Endothelial cell (in vitro differentiated cells): ENCODE measurements around the gene CELA2A. TPM values are rescaled to one million over a fixed set of nuclear protein-coding genes. Genes with fewer than 3 reads are reported as not detected.
"Not testable (repeated sequence)": the region's sequence is repeated elsewhere in the genome, so short reads cannot be mapped to it uniquely, and the experiment has no call there.

Experiments used
- DNase-seq: peaks from one replicate; pipeline ENCODE4 v3.0.0; 2021; ENCODE audit warnings: low spot score
- H3K27ac Mint-ChIP-seq: one replicate; pipeline ENCODE4 v1.8.0; 2021; ENCODE audit warnings: mixed read lengths, inconsistent platforms; ENCODE audit not compliant: unreplicated experiment
- H3K27me3 Mint-ChIP-seq: one replicate; pipeline ENCODE4 v1.8.0; 2021; ENCODE audit warnings: mild to moderate bottlenecking, moderate library complexity, mixed read lengths, inconsistent platforms; ENCODE audit not compliant: unreplicated experiment
- H3K36me3 Mint-ChIP-seq: one replicate; pipeline ENCODE4 v1.8.0; 2021; ENCODE audit warnings: mild to moderate bottlenecking, low read depth, mixed read lengths, inconsistent platforms; ENCODE audit not compliant: unreplicated experiment
- H3K4me1 Mint-ChIP-seq: one replicate; pipeline ENCODE4 v1.8.0; 2021; ENCODE audit warnings: mild to moderate bottlenecking, mixed read lengths, inconsistent platforms; ENCODE audit not compliant: unreplicated experiment
- H3K4me3 Mint-ChIP-seq: one replicate; pipeline ENCODE4 v1.8.0; 2021; ENCODE audit warnings: mild to moderate bottlenecking, mixed read lengths, inconsistent platforms; ENCODE audit not compliant: unreplicated experiment
- H3K9me3 Mint-ChIP-seq: one replicate; pipeline ENCODE4 v1.8.0; 2021; ENCODE audit warnings: mixed read lengths, inconsistent platforms; ENCODE audit not compliant: unreplicated experiment
- total RNA-seq: library from RNA; stranded (reverse); fragmentation: NEBNext Ultra II Directional; extraction: Animal tissue kit (Norgen Biotek cat#: 25700); gene quantifications from one replicate; pipeline ENCODE4 v1.2.1, GENCODE V29; 2021; ENCODE audit not compliant: unreplicated experiment
- TF ChIP-seq, protein P1 (sequence below): fragments of 200-600 bp; sonication (generic); IDR thresholded peaks from one replicate; pipeline ENCODE4 v1.5.0; 2021; ENCODE audit warnings: antibody characterized with exemption; ENCODE audit not compliant: unreplicated experiment

The CELA2A gene
- total RNA-seq, 1 donor from 2014 or later, result not detected

DNA sequence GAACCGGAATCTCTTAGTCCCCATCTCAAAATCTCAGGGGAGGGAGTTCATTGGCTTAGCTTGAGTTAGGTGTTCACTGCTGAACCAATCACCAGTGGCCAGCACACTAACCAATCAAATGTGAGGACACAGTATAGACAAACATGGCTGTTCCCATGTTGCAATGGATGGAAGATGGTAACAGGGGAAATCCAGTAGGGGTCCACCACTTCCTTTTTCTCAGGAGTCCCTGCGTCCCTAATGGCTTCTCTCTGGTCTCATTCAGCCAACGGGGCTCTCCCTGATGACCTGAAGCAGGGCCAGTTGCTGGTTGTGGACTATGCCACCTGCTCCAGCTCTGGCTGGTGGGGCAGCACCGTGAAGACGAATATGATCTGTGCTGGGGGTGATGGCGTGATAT is 29.1 kb downstream of the CELA2A start:
- DNase-seq, result no peak
- Mint-ChIP-seq H3K9me3 (no peaks in the 10 kb centered on the region), H3K36me3 (peaks cover 4% of the 10 kb centered on the region), H3K27me3 (no peaks in the 10 kb centered on the region), H3K27ac (no peak overlapping the region), H3K4me1 (no peaks in the 10 kb centered on the region), H3K4me3 (no peak overlapping the region)
- TF ChIP-seq, protein P1, sequence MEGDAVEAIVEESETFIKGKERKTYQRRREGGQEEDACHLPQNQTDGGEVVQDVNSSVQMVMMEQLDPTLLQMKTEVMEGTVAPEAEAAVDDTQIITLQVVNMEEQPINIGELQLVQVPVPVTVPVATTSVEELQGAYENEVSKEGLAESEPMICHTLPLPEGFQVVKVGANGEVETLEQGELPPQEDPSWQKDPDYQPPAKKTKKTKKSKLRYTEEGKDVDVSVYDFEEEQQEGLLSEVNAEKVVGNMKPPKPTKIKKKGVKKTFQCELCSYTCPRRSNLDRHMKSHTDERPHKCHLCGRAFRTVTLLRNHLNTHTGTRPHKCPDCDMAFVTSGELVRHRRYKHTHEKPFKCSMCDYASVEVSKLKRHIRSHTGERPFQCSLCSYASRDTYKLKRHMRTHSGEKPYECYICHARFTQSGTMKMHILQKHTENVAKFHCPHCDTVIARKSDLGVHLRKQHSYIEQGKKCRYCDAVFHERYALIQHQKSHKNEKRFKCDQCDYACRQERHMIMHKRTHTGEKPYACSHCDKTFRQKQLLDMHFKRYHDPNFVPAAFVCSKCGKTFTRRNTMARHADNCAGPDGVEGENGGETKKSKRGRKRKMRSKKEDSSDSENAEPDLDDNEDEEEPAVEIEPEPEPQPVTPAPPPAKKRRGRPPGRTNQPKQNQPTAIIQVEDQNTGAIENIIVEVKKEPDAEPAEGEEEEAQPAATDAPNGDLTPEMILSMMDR, result no peak

DNA sequence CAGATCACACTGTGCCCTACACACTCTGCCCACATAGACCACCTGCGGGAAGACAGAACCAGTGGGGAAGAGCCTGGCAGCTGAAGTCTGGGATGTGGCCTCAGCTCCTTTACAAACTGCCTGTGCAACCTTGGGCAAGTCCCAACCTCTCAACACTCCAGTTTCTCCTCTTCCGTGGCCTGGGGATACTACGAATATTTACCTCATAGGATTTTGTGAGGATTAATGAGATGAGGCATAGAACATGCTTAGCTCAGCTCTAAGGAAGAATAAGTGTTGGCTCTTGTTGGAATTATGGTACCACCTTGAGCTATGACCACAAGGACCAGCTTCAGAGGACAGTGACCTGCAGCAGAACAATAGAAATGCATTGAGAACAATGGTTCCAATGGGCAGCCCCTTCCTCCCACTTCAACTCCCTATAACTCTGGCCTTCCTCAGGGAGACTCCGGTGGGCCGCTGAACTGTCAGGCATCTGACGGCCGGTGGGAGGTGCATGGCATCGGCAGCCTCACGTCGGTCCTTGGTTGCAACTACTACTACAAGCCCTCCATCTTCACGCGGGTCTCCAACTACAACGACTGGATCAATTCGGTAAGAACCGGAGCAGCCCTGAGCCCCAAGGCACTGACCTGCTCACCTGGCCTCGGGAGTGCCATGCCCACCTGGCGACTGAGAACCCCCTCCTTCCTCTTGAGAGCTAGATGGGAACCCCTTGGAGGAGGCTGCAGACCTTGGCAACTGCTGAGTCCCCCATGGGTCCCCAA is 30.5 kb downstream of the CELA2A start:
- DNase-seq, H3K27ac Mint-ChIP-seq, H3K36me3 Mint-ChIP-seq, H3K4me1 Mint-ChIP-seq, H3K9me3 Mint-ChIP-seq, H3K27me3 Mint-ChIP-seq, H3K4me3 Mint-ChIP-seq: not testable (repeated sequence)

DNA sequence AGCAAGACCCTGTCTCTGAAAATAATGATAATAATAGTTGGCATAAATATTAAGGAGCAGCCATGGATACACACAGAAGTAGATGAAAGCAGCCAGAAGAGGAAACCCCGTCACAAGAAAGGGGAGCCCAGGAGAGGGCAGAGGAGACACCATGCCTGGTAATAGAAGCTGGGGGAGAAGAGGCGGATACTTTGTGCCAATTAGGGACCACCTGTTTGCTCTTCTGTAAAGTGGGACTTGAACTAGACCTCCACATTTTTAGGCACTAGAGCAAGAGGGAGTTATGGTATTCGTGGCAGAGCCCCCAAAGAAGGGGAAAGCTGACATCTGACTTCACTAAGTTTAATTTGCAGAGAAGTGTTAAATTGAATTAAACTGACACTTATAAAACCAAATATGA is 31.8 kb downstream of the CELA2A start:
- H3K4me3 Mint-ChIP-seq, result no peak overlapping the region
- no peaks in the 10 kb centered on the region for H3K9me3 Mint-ChIP-seq
- no peak for DNase-seq
- no peak overlapping the region for H3K27ac Mint-ChIP-seq
- no peaks in the 10 kb centered on the region for H3K27me3 Mint-ChIP-seq
- TF ChIP-seq, protein P1, result no peak
- no peaks in the 10 kb centered on the region for H3K4me1 Mint-ChIP-seq
- peaks cover 7% of the 10 kb centered on the region for H3K36me3 Mint-ChIP-seq

DNA sequence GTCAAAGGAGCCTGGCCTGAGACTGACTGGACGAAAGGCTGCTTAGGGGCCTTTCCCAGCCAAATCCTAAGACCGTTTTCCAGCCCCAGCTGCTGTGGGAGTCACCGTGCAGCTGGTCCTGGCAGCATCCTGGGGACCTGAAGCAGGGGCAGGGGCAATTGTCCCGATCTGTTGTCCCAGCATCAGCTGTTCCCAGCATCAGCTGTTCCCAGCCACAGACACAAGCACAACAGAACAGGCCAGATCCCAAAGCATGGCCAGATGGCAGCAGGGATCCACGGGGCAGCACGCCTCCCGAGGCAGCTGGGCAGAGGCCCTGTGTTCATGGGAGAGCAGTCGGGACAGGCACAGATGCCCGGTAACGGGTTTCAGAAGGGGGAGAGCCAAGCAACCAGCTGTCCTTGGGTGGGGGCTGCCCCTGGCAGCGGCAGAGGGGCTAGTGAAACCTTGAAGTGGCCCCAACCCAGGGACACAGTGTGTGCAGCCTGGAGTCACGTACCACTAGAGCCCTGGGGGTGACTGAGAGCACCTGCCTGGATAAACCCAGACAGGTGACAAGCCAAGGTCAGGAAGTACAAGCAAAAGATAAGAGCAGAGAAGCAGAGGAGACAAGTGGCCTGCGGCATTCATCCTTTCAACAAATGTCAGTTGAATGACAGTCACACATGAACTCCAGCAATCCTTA is 32.7 kb downstream of the CELA2A start:
- no peaks in the 10 kb centered on the region for H3K27me3 Mint-ChIP-seq
- H3K9me3 Mint-ChIP-seq, result no peaks in the 10 kb centered on the region
- H3K36me3 Mint-ChIP-seq, result peaks cover 7% of the 10 kb centered on the region
- TF ChIP-seq, protein P1, result no peak
- DNase-seq, result no peak
- H3K27ac Mint-ChIP-seq, result no peak overlapping the region
- no peaks in the 10 kb centered on the region for H3K4me1 Mint-ChIP-seq
- H3K4me3 Mint-ChIP-seq, result no peak overlapping the region

DNA sequence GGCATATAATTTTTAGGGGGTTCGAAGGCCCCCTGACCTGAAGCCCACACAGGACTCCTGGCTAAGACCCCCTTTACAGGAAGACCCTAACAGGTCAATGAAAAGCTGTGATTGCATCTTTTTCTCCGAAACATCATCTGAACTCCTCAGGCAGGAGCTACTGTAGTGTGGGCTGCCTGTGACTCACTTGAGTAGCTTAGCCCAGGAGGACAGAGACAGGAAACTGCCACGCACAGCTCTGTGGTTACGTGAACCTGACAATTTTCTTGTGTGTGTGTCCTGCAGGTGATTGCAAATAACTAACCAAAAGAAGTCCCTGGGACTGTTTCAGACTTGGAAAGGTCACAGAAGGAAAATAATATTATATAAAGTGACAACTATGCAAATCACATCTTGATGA is 34.5 kb downstream of the CELA2A start:
- H3K4me3 Mint-ChIP-seq, DNase-seq, H3K36me3 Mint-ChIP-seq, H3K9me3 Mint-ChIP-seq, H3K27me3 Mint-ChIP-seq, H3K4me1 Mint-ChIP-seq, H3K27ac Mint-ChIP-seq: not testable (repeated sequence)

DNA sequence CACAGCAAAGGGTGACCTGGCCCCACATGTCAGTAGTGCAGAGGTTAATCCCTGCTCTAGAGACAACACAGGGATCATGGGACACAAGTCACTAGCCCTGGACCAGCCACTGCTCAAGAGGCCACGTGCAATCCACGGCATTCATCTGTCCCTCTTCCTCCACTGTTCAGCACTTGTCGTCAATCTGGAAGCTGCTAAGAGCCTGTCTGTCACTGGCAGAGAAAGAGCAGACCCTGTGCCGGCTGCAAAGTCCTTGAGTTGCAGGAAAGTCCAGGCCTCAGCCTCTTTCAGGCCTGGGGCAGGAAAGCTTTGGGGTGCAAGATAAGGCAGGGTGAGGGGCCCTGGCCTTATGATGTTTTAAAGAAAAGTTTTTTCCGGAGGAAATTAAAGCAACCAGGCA is 36.1 kb downstream of the CELA2A start:
- Mint-ChIP-seq H3K27me3 (peaks cover 3% of the 10 kb centered on the region), H3K4me1 (no peaks in the 10 kb centered on the region), H3K27ac (no peak overlapping the region), H3K9me3 (no peaks in the 10 kb centered on the region), H3K4me3 (no peak overlapping the region), H3K36me3 (peaks cover 3% of the 10 kb centered on the region)
- TF ChIP-seq, protein P1, result no peak
- DNase-seq, result no peak
